Left renal pelvis (tissue), 4 donors: Measurements from ENCODE around the gene LENEP. TPM values are rescaled to one million over a fixed set of nuclear protein-coding genes. Genes with fewer than 3 reads are reported as not detected.

ENCODE experiments used
- DNase-seq, 4 donors: peaks; one replicate each; pipeline ENCODE4 v3.0.0-alpha.2; 2013; ENCODE audit warnings: low read depth in 4 of 4, low spot score in 3 of 4
- polyA plus RNA-seq, 4 donors: library from polyadenylated mRNA; unstranded; fragments of 120-200 nt; gene quantifications; one replicate each; pipeline ENCODE4 v1.2.1, GENCODE V29; 2013; ENCODE audit not compliant: insufficient read length in 4 of 4

Gene LENEP
- polyA plus RNA-seq, 4 donors = 0.30 to 0.73 (median 0.50) TPM; not detected in 1

- no peak for DNase-seq
Observed at GRCh38 chr1:154959426-154959780, 34.0 kb upstream of the LENEP start.

DNA sequence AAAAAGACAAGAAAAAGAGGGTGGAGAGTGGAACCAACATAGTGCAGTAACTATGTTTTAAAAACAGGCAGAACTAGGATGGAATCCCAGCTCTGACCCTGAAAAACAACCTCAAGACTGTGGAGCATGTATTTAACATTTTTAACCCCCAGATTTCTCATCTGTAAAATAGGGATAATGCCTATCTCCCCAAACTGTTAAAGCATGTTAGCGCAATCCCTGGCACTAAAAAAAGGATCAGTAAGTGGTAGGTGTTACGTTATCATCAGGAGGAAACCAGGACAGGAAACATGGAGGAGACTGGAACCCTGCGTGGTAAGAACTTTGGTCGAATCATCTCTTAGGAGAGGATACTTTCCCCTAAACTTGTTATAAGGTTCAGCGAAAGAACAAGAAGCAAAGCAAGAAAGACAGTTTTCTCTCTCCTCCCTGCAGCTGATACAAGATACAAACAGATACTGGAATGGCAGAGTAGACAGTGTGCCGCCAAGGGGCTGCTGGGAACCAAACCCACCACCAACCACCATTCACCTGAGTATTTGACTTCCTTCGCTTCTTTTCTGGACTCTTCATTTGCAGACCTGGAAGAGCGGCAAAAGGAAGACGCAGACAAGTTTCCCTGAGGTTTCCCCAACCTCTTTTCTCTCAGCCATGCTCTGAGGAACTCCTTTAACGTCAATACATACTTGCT lies 32.8 kb upstream of the LENEP start:
- DNase-seq = no peak

GRCh38 chr1:154961207-154962155 lies 31.9 kb upstream of the LENEP start, which contains the start of gene PYGO2:
Gene PYGO2, minus strand, starts transcription at chr1:154961782. Its CDS starts 206 bp downstream, at chr1:154961576.
- DNase-seq = no peak

- DNase-seq = no peak
Observed at GRCh38 chr1:154962156-154962749, 31.1 kb upstream of the LENEP start.

DNA sequence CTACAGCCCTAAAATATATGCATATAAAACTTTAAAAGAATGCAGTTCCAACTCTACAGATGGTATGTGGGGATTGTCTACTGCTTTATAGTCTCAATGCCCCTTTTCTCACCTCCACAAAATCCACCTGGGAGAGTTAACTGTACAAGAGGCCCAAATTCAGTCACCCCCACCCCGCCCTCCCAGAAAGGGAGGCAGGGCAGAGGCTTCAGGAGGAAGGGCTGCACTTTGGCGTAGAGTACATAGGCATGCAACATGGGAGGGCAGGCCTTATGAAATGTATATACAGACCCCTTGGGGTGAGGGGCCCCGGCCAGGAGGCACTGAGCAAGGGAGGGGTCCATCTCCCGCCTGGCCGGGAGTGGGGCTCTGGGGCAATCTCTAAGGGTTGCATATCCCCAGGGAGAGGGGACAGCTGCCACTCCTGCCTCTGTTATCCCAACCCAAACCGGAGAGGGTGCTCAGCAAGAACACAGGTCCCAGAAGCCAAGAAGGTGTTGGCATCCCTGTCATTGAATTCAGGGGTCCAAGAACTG lies 30.5 kb upstream of the LENEP start:
- no peak for DNase-seq

- DNase-seq = no peak
Observed at GRCh38 chr1:154963643-154964042, 29.7 kb upstream of the LENEP start.

DNA sequence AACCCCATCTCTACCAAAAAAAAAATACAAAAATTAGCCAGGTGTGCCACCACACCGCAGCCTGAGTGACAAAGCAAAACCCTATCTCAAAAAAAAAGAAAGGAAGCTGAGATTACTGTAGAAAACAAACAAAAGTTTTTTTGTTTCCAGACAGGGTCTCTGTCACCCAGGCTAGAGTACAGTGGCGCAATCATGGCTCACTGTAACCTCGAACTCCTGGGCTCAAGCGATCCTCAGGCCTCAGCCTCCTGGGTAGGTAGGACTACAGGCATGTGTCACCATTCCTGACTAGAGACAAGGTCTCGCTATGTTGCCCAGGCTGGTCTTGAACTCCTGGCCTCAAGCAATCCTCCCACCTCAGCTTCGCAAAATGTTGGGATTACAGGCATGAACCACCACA lies 29.0 kb upstream of the LENEP start:
- no peak for DNase-seq

DNA sequence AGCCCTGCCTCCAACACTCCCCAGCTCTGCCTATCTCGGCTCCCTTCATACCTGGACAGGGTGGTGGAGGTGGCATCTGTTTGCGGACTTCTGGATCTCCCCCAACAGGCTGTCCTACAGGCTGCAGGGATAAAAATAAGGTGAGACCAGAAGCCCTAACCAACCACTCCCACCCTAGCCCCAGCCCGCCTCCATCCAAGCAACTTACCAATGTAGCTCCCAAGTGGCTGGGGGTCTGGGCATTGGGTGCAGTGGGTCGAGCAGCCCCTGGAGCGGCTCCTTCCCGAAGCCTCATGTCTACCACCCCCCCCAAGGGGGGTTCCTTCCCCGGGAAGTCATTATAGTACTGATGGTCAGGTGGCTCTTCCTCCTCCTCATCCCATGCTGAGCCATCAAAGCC lies 27.3 kb upstream of the LENEP start:
- no peak for DNase-seq

- no peak for DNase-seq
Observed at GRCh38 chr1:154967331-154967950, 25.9 kb upstream of the LENEP start.

DNA sequence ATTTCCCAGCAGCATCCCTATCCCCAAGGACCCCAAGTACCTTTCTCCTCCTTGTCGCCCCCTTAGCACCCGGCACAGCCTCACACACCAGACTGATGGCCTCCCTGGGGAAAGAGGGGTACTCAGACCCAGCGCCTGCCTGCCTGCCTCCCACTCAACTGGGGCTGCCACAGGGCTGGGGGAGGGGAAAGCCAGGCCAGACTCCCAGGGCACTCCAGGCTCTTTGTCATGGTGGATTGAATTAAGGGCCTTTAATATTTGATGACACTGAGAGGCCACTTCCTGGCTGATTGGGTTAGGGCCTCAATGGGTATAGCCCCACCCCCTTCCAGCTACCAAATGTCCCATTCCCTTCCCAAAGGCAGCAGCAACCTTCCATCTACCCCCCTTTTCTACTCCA lies 24.7 kb upstream of the LENEP start:
- DNase-seq = no peak

DNA sequence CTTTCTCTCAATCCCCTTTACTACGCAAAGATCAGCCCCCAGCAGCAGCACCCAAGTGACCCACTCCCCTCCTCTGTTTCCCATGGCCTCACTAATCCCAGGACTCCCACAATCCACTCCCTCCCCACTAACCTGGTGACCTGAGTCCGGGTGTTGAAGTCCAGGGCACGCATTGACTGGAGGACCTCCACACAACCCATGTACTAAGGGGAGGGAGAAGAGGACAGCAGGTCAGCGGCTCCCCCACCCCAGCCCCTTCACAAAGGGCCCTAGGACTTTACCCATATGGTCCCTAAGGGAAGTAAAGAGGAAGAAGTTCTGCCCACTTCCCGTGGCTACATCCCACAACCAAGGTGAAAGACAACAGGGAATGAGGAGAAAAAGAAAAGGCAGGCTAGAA lies 24.1 kb upstream of the LENEP start:
- DNase-seq = no peak

DNA sequence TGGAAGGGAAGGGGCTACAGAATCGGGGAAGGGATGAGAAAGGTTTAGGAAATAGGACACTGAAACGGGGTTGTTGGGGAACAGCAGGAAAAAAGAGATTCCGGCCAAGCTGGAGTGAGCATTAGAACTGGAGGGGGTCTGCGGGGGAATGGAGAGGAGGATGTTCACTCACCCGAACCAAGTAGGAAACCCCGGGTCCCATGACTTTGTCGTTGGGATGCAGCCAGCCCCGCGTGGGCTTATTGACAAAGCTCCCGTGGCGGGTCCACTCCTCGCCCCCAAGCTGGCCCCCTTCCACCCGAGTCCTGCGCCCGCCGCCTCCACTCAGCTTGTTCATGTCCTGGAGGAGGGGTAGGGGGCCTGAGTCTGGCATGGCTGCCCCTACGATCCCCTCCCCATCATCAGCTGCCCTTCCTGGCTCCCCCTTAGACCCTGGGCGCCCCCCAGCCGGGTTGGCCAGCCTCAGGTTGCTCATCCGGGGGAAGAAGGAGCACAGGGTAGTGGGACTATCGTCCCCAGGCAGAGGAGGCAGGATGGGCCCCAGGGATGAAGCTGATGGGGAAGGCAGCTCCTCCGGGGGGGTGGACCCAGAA lies 23.4 kb upstream of the LENEP start:
- DNase-seq = no peak

DNA sequence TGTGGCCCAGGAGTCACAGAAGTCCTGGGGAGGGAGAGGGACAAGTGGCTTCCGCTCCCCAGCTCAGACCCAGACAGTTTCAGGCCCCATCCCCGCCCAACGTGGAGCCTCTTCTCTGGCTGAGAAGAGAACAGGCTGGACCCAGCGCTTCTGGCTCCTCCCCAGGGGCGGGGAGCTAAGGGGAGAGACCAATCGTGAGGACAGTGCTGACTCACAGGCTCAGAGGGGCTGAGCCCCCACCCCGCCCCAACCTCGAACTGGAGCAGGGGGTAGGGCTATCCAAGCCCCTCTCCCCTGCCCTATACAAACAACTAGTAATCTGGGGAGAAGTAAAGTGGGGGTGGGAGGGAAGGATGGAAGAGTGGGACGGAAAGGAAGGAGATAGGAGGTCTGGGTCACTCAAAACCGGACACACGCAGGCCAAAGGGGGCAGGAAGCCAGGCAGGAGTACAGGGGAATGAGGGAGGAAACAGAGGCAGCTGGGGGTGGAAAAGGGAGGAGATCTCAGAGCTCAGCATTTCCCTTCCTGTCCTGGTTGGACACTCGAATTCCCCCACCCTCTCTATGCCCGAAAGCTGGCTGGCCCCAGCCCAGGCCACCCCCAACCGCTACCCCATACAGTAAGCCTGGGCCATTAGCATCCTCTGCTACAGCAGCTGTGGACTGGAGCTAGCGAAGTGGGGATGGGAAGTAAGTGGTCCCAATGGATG lies 22.6 kb upstream of the LENEP start, which contains the start of gene SHC1:
Gene SHC1 (minus strand): TSS at position 117 of the 710 bp plus-strand sequence. CDS start 221 bp downstream, outside the sequence.
- DNase-seq = peak in 3 of 4 donors; percentile 79 to 81 (median 79)

DNA sequence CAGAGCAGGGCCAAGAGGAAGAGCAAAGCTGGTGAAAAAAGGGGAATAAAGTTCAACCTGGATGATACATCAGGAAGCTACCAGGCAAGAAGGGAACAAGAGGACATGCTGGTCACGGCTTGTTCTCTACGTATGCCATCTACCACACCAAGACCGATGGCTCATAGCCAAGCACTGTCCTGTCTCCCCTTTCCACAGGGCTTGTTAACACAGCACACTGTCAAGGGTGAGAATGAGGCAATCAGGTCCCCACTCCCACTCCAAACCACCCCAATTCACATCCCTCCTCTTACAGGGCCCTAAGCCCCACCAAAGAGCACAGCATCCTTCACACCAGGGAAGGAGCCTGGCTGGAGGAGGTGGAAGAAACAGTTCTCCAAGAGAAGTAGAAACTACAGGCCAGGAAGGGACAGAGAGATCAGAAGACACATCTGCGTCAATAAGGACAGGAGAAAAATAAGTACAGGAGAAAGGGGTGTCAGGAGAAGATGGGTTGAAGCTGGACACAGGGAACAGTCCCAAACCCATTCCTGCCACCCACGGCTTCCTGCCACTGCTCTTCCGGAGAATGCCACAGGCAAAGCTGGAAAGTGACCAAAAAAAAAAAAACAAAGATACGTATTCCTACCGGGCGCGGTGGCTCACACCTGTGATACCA lies 21.9 kb upstream of the LENEP start:
- DNase-seq = no peak

- DNase-seq = no peak
Observed at GRCh38 chr1:154972213-154972516, 21.2 kb upstream of the LENEP start.

DNA sequence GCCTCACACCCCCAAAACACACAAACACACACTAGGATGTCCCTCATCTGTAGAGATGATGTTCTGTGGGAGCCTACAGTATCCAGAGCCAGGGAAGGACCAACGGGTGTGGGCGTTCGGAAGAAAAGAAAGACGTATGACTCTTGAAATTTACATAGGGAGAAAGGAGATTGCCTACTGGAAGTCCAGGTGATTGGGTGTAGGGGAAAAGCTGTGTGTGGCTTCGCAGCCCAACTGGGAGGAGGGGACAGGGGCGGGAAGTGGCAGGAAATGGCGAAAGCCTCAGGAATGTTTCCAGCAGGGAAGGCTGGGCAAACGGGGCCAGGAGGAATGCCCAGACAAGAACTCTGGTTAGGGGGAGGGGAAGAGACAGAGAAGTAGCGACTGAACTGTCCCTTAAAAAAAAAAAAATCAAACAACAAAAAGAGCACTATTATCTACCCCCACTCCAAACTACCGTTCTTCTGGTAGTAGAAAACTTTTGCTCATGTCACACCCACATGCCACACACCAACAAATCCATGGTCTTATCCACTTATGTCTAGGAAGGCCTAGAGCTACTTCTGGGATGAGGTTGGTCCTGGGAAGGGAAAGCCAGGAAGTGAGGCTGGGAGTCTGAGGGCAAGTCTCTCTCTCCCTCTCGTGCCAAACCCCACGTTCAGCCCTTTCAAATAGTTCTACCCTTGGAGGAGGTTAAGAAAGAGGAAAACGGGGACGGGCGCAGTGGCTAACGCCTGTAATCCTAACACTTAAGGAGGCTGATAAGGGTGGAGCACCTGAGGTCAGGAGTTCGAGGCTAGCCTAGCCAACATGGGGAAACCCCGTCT lies 20.7 kb upstream of the LENEP start:
- DNase-seq = no peak

DNA sequence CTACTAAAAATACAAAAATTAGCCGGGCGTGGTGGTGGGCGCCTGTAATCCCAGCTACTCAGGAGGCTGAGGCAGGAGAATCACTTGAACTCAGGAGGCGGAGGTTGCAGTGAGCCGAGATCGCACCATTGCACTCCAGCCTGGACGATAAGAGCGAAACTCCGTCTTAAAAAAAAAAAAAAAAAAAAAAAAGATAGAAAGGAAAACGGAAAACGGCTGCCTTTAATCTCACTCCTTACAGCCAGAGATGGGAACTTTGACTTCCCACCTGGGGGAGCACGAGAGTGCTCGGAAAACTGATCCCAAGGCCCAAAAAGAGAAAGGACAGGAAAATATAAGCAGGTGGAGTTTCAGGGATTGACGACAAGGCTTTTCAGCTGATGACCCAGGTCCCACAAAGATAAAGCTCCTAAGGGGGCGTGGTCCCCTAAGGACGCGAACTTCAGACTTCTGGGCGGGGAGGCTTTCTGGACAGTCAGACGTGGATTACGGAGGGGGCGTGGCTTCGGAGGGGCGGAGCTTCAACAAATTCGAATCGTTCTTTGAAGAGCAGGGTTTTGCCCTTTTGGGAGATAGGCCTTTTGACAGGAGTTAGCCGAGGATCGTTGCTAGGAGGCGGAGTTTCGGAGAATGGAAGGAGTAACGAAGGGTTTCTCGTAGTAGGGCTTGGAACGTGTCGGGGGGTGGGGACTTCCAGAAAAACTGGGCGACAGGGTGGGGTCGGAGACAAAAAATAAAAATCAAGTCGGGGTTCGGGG lies 19.9 kb upstream of the LENEP start:
- DNase-seq = peak in 3 of 4 donors; percentile 85 to 90 (median 87)
